ENCODE data around the gene IFITM2. TPM values are rescaled to one million over a fixed set of nuclear protein-coding genes. Genes with fewer than 3 reads are reported as not detected.

The IFITM2 gene
- total and polyA plus RNA-seq, 2 experiments from 2014 or later = 104 to 1,025 TPM

DNA sequence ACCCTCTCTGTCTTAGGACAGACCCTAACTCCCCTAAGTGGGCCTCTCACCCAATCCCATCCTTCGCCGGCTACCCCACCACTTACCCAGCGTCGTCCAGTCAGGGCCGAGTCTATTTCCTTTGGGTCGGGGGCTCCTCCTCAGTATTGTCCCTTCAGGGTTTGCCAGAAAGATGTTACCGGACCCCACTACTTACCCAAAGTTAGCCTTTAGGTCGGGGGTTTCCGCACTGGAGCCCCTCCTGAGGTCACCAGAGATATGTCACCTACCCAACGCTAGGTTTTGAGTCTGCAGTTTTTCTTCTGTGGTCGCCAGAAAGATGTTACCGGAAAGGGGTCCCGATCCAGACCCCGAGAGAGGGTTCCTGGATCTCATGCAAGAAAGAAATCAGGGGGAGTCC lies 43.8 kb downstream of the IFITM2 start:
- H3K9me3 ChIP-seq (ENCODE audit: low read depth) = no peaks in the 10 kb centered on the region
- H3K9me2 ChIP-seq (ENCODE audit: insufficient read depth) = no peaks in the 10 kb centered on the region
- H3K4me1 ChIP-seq (ENCODE audit: insufficient read depth) = peaks cover 39% of the 10 kb centered on the region
- 83 to 89% methylated on average over 14 of the region's 14 CpGs for WGBS, 2 experiments (ENCODE audit: low coverage in 1 of 2, low lambda C conversion rate in 2 of 2, missing lambda C conversion rate in 2 of 2)
- H3K9ac ChIP-seq = peak overlapping the region; percentile 48; the same call in 1 of the 2 replicates
- TF ChIP-seq EZH2 (IDR thresholded peaks at IDR 0.05; ENCODE audit: insufficient read depth, poor library complexity, severe bottlenecking) (no peak), EZH2phosphoT487 (IDR thresholded peaks at IDR 0.05; ENCODE audit: insufficient read depth, low read depth) (no peak)
- no peak for DNase-seq
- H3K79me2 ChIP-seq (ENCODE audit: insufficient read depth) = no peaks in the 10 kb centered on the region
- peak overlapping the region; percentile 39 for H3K4me2 ChIP-seq (ENCODE audit: unreplicated experiment)
- H4K20me1 ChIP-seq (ENCODE audit: insufficient read depth) = no peaks in the 10 kb centered on the region
- no peaks in the 10 kb centered on the region for H3K27me3 ChIP-seq (replicated peaks; ENCODE audit: insufficient read depth)
- in situ Hi-C loops (cut with MboI) = no loop called here
- no peaks in the 10 kb centered on the region for H3K36me3 ChIP-seq (ENCODE audit: low read depth)
- H3K4me3 ChIP-seq = no peak overlapping the region
- H2AFZ ChIP-seq = peak overlapping the region; percentile 80
- H3F3A ChIP-seq (ENCODE audit: insufficient read depth) = peaks cover 24% of the 10 kb centered on the region
- no peak overlapping the region for H3K27ac ChIP-seq

DNA sequence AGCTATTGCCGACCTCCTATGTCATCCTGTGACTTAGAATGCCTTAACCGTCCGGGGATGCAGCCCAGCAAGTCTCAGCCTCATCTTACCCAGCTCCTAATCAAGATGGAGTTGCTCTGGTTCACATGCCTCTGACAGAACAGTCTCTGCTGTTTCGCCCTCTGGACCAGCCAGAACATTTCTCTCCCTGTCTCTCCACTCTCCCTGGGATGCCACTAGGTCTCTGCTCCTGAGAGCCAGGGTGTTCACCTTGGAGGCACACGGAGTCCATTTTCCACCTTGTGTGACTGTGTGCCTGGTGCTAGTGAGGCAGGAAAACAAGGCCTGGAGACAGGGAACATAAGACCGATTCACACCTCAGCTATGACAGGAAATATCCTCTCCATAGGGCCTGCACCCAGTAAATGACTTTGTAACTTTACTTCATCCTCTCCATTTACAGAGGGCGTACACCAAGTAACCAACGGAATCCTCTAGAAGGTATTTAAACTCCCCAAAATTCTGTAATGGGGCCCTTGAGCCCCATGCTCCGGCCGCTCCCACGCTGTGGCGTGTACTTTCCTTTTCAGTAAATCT lies 44.9 kb downstream of the IFITM2 start:
- Histone ChIP-seq H4K20me1 (ENCODE audit: insufficient read depth) (no peaks in the 10 kb centered on the region), H3K4me2 (ENCODE audit: unreplicated experiment) (no peak overlapping the region), H3K9me2 (ENCODE audit: insufficient read depth) (no peaks in the 10 kb centered on the region), H3F3A (ENCODE audit: insufficient read depth) (peaks cover 29% of the 10 kb centered on the region), H3K4me1 (ENCODE audit: insufficient read depth) (peaks cover 39% of the 10 kb centered on the region), H3K79me2 (ENCODE audit: insufficient read depth) (no peaks in the 10 kb centered on the region), H2AFZ (peak overlapping the region; percentile 69; the same call in 1 of the 2 replicates), H3K9me3 (ENCODE audit: low read depth) (no peaks in the 10 kb centered on the region), H3K27ac (no peak overlapping the region), H3K27me3 (replicated peaks; ENCODE audit: insufficient read depth) (no peaks in the 10 kb centered on the region), H3K36me3 (ENCODE audit: low read depth) (no peaks in the 10 kb centered on the region), H3K9ac (no peak overlapping the region), H3K4me3 (no peak overlapping the region)
- DNase-seq = no peak
- TF ChIP-seq EZH2 (IDR thresholded peaks at IDR 0.05; ENCODE audit: insufficient read depth, poor library complexity, severe bottlenecking) (no peak), EZH2phosphoT487 (IDR thresholded peaks at IDR 0.05; ENCODE audit: insufficient read depth, low read depth) (no peak)
- in situ Hi-C loops (cut with MboI) = no loop called here
- 94 to 96% methylated on average over 12 of the region's 12 CpGs for WGBS, 2 experiments (ENCODE audit: low coverage in 1 of 2, low lambda C conversion rate in 2 of 2, missing lambda C conversion rate in 2 of 2)

DNA sequence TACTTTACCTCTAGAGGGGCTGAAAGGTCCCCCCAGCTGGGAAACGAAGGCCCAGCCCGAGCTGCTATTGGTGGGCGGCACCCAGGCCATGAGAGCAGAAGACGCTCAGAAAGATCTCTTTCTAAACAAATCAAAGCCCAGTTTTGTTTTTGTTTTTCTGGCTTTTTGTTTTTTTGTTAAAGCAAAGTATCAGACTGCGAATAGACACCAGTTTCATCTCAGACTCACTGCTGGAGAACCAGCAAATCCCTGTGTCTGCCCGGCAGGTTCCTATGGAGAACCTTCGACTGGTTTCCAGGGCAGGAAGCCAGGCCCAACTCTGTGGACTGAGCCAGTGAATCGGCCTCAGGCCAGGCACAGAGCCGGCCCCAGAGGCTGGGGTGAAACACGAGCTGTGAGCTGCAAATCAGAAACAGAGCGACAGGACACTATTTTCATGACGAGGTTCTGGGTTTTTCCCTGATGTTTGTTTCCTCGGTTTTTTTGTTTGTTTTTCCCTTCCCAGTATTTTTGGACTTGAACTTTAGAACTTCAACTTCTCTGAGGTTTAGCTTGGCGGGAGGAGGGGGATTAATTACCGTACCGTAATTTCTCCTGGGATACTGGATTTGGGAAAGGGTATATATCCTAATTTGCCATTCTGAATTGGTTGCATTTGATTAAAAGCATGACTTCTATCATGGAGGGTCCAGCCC lies 45.7 kb downstream of the IFITM2 start:
- no peak for TF ChIP-seq EZH2phosphoT487 (IDR thresholded peaks at IDR 0.05; ENCODE audit: insufficient read depth, low read depth)
- no peak for TF ChIP-seq EZH2 (IDR thresholded peaks at IDR 0.05; ENCODE audit: insufficient read depth, poor library complexity, severe bottlenecking)
- Histone ChIP-seq H3K9ac (peak overlapping the region; percentile 88), H3K4me2 (ENCODE audit: unreplicated experiment) (peak overlapping the region; percentile 60), H3K4me3 (peak overlapping the region; percentile 14; the same call in 1 of the 2 replicates), H3F3A (ENCODE audit: insufficient read depth) (peaks cover 29% of the 10 kb centered on the region), H3K27ac (peak overlapping the region; percentile 99), H3K27me3 (replicated peaks; ENCODE audit: insufficient read depth) (no peaks in the 10 kb centered on the region), H3K9me3 (ENCODE audit: low read depth) (no peaks in the 10 kb centered on the region), H2AFZ (peak overlapping the region; percentile 69), H3K4me1 (ENCODE audit: insufficient read depth) (peaks cover 39% of the 10 kb centered on the region), H3K9me2 (ENCODE audit: insufficient read depth) (no peaks in the 10 kb centered on the region), H4K20me1 (ENCODE audit: insufficient read depth) (no peaks in the 10 kb centered on the region), H3K79me2 (ENCODE audit: insufficient read depth) (no peaks in the 10 kb centered on the region), H3K36me3 (ENCODE audit: low read depth) (no peaks in the 10 kb centered on the region)
- DNase-seq = peak; percentile 92
- 10% methylated on average over 16 of the region's 16 CpGs for WGBS, 2 experiments (ENCODE audit: low coverage in 1 of 2, low lambda C conversion rate in 2 of 2, missing lambda C conversion rate in 2 of 2)
- in situ Hi-C loops (cut with MboI) = no loop called here

DNA sequence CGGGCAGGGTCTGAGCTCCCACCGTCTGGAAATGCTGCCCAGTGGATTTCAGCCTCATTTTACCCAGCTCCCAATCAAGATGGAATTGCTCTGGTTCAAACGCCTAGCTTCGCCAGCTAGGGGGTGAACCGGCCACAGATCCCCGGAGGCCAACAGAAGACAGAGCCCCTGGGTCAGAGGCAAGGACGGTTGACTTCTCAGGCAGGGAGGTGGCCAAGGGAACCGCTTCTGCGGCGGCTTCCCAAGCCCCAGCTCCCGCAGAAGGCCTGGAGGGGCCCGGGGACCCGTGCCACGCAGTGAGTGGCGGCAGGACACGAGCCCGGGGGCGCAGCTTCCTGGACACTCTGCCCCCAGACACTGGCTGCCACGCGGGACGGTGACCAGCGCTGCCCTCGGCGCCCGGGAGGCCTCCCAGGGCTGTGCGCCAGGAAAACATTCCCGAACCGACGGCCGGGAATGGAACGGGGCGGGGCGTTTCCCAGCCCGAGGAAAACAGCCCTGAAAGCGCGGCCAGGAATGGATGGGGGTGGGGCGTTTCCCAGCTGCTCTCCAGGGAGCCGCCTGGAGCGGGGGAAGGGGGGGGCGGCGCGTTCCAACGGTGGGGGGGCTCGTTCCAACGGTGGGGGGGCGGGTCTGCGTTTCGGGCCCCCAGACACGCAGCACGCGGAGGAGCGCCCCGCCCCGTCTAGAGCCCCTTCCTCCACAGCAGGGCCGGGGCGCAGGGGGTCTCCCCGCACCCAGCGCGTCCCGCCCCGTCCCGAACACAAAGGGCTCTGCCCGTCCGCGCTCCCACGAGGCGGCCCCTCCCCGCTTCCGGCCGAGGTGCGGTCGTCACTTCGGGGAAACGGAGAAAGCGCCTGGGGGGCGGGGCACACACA lies 48.2 kb downstream of the IFITM2 start:
- H3K9me2 ChIP-seq (ENCODE audit: insufficient read depth) = no peaks in the 10 kb centered on the region
- H3K4me1 ChIP-seq (ENCODE audit: insufficient read depth) = peaks cover 34% of the 10 kb centered on the region
- WGBS, 2 experiments (ENCODE audit: low coverage in 1 of 2, low lambda C conversion rate in 2 of 2, missing lambda C conversion rate in 2 of 2) = 1 to 3% methylated on average over 34 to 62 of the region's 76 CpGs
- no peaks in the 10 kb centered on the region for H3K36me3 ChIP-seq (ENCODE audit: low read depth)
- peak overlapping the region; percentile 24; the same call in 1 of the 2 replicates for H2AFZ ChIP-seq
- H3K79me2 ChIP-seq (ENCODE audit: insufficient read depth) = no peaks in the 10 kb centered on the region
- H3F3A ChIP-seq (ENCODE audit: insufficient read depth) = peaks cover 29% of the 10 kb centered on the region
- H3K27ac ChIP-seq = peak overlapping the region; percentile 99
- H3K27me3 ChIP-seq (replicated peaks; ENCODE audit: insufficient read depth) = no peaks in the 10 kb centered on the region
- H3K4me3 ChIP-seq = peak overlapping the region; percentile 49
- in situ Hi-C loops (cut with MboI) = no loop called here
- TF ChIP-seq EZH2 (IDR thresholded peaks at IDR 0.05; ENCODE audit: insufficient read depth, poor library complexity, severe bottlenecking) = no peak
- TF ChIP-seq EZH2phosphoT487 (IDR thresholded peaks at IDR 0.05; ENCODE audit: insufficient read depth, low read depth) = no peak
- H3K9ac ChIP-seq = peak overlapping the region; percentile 88
- H3K4me2 ChIP-seq (ENCODE audit: unreplicated experiment) = peak overlapping the region; percentile 74
- DNase-seq = peak; percentile 96
- no peaks in the 10 kb centered on the region for H3K9me3 ChIP-seq (ENCODE audit: low read depth)
- H4K20me1 ChIP-seq (ENCODE audit: insufficient read depth) = no peaks in the 10 kb centered on the region

Measured in GM23248 (cell line).